ENCODE data around the gene LIPC. TPM values are rescaled to one million over a fixed set of nuclear protein-coding genes. Genes with fewer than 3 reads are reported as not detected.

LIPC gene
- polyA plus RNA-seq, 1 of the 3 experiments (the other 2 are of a cell fraction) = not detected

DNA sequence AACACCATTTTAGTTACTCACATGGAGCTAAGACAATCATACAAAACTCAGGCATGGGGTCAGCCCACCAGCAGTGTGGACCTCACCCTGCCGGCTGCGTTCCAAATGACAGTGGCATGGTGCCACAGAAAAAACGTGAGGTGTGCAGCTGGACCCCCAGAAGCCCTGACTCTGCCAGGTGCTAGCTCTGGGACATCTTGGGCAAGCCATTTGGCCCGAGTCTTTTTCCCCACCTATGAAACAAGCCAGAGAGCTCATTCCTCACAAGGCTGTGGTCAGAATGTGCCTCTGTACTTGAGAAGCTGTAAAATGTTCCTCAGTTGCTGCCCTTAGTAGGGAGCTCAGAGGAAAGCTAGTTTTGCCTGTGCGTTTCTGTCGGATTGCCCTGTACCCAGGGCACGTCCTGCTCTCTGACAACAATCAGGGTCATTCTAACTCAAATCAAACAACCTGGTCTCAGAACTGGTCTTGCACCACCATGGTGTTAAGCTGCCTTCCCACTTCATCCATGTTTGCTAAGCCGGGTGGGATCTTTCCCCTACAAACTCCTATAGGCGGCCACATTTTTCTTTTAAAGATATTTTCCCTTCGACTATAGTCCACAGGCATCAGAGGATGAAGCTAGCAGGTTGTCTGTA lies 44.9 kb downstream of the LIPC start:
- POLR2A ChIA-PET = no interaction called here
- Histone ChIP-seq H3K79me2 (ENCODE audit: insufficient read depth) (no peaks in the 10 kb centered on the region), H3K9me3 (no peaks in the 10 kb centered on the region), H3K9ac (no peak overlapping the region), H3K27me3 (ENCODE audit: insufficient read depth) (no peaks in the 10 kb centered on the region), H3K27ac (ENCODE audit: low read depth in 2 of 2, low read length in 1 of 2) (no peak overlapping the region), H3K4me2 (no peak overlapping the region), H3K36me3 (replicated peaks in 1 of 2; ENCODE audit: control insufficient read depth in 1 of 2, insufficient read depth in 2 of 2, low read length in 1 of 2) (no peaks in the 10 kb centered on the region), H3K9me2 (no peaks in the 10 kb centered on the region), H3F3A (replicated peaks; ENCODE audit: insufficient read depth) (no peaks in the 10 kb centered on the region), H2AFZ (ENCODE audit: low read depth) (no peak overlapping the region), H3K4me3 (ENCODE audit: low read depth in 2 of 2, low read length in 1 of 2) (no peak overlapping the region), H4K20me1 (ENCODE audit: insufficient read depth) (no peaks in the 10 kb centered on the region), H3K4me1 (ENCODE audit: control insufficient read depth in 1 of 2, insufficient read depth in 2 of 2, low read depth in 1 of 2, low read length in 1 of 2) (peaks cover 0 to 15% of the 10 kb centered on the region in 2 experiments; a peak in 2 of 4 replicates)
- CTCF ChIA-PET = no interaction called here
- no peak for TF ChIP-seq MXI1 (IDR thresholded peaks at IDR 0.05; ENCODE audit: low read depth, low read length)
- no peak for TF ChIP-seq TCF12 (IDR thresholded peaks at IDR 0.05)
- no peak for TF ChIP-seq USF2 (IDR thresholded peaks at IDR 0.05; ENCODE audit: borderline replicate concordance, low read depth, low read length)
- TF ChIP-seq SIN3A (IDR thresholded peaks at IDR 0.05; ENCODE audit: borderline replicate concordance, low read depth, low read length) = no peak
- no peak for TF ChIP-seq GATA2 (CRISPR knock-in tag; IDR thresholded peaks at IDR 0.05)
- DNase-seq = no peak
- WGBS (ENCODE audit: low lambda C conversion rate) = 80% methylated on average over 9 of the region's 10 CpGs

DNA sequence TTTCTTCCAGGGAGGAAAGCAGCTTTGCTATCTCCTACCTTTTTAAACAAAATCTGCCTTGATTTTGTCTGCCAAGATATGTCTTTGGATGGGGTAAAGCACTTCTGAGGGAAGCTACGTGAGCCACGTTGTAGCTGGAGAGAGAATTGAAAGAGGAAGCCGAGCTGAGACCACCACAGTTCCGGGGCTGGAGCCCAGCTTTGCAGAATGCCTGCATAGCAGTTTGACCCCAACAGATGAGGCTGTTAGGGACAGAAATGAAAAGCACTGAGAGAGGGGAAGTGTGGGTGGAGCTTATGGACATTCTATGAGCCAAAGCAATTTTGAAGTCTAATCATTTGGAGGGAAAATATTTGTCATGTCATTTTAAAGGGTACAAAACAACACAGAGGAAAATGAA lies 45.4 kb downstream of the LIPC start:
- Histone ChIP-seq H3K9me3 (no peaks in the 10 kb centered on the region), H3K36me3 (replicated peaks in 1 of 2; ENCODE audit: control insufficient read depth in 1 of 2, insufficient read depth in 2 of 2, low read length in 1 of 2) (no peaks in the 10 kb centered on the region)
- DNase-seq = no peak

More for the DNA sequence above, 45.4 kb downstream of the LIPC start:
- Histone ChIP-seq H3K4me2 (no peak overlapping the region), H2AFZ (ENCODE audit: low read depth) (no peak overlapping the region), H3K9ac (no peak overlapping the region), H3K4me3 (ENCODE audit: low read depth in 2 of 2, low read length in 1 of 2) (no peak overlapping the region), H4K20me1 (ENCODE audit: insufficient read depth) (no peaks in the 10 kb centered on the region), H3K79me2 (ENCODE audit: insufficient read depth) (no peaks in the 10 kb centered on the region), H3K27ac (ENCODE audit: low read depth in 2 of 2, low read length in 1 of 2) (no peak overlapping the region), H3K27me3 (ENCODE audit: insufficient read depth) (no peaks in the 10 kb centered on the region), H3F3A (replicated peaks; ENCODE audit: insufficient read depth) (no peaks in the 10 kb centered on the region), H3K4me1 (ENCODE audit: control insufficient read depth in 1 of 2, insufficient read depth in 2 of 2, low read depth in 1 of 2, low read length in 1 of 2) (peaks cover 0 to 15% of the 10 kb centered on the region in 2 experiments; a peak in 2 of 4 replicates), H3K9me2 (no peaks in the 10 kb centered on the region)
- WGBS (ENCODE audit: low lambda C conversion rate) = 93% methylated on average over 4 of the region's 4 CpGs
- no peak for TF ChIP-seq EZH2phosphoT487 (IDR thresholded peaks at IDR 0.05; ENCODE audit: borderline replicate concordance, low read depth)
- no peak for TF ChIP-seq RFX5 (IDR thresholded peaks at IDR 0.05; ENCODE audit: low read length)
- TF ChIP-seq EP300 (IDR thresholded peaks at IDR 0.05; ENCODE audit: borderline replicate concordance in 1 of 2, low read depth in 1 of 2, low read length in 1 of 2) = no peak
- TF ChIP-seq GABPA (IDR thresholded peaks at IDR 0.05; ENCODE audit: low read depth) = no peak
- TF ChIP-seq FOXJ3 (CRISPR knock-in tag; IDR thresholded peaks at IDR 0.05) = no peak
- TF ChIP-seq MEF2A (IDR thresholded peaks at IDR 0.05; ENCODE audit: borderline replicate concordance, low read depth) = no peak
- TF ChIP-seq RCOR1 (IDR thresholded peaks at IDR 0.05; ENCODE audit: low read length) = no peak
- TF ChIP-seq CHD2 (IDR thresholded peaks at IDR 0.05; ENCODE audit: low read length, partially characterized antibody) = no peak
- TF ChIP-seq, protein P1, sequence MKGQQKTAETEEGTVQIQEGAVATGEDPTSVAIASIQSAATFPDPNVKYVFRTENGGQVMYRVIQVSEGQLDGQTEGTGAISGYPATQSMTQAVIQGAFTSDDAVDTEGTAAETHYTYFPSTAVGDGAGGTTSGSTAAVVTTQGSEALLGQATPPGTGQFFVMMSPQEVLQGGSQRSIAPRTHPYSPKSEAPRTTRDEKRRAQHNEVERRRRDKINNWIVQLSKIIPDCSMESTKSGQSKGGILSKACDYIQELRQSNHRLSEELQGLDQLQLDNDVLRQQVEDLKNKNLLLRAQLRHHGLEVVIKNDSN (IDR thresholded peaks at IDR 0.05; ENCODE audit: borderline replicate concordance, low read depth) = no peak
- TF ChIP-seq RXRA (IDR thresholded peaks at IDR 0.05; ENCODE audit: borderline replicate concordance, low read depth) = no peak
- POLR2A ChIA-PET = no interaction called here
- CTCF ChIA-PET = no interaction called here
